ENCODE data around the gene CFAP54. TPM values are rescaled to one million over a fixed set of nuclear protein-coding genes. Genes with fewer than 3 reads are reported as not detected.
A peak's percentile ranks its signal among the peaks of the same experiment; 100 is the strongest.
"Not testable (repeated sequence)": the region's sequence is repeated elsewhere in the genome, so short reads cannot be mapped to it uniquely, and the experiment has no call there.

CFAP54 gene
- total RNA-seq, 3 donors from 2014 or later, result 0.43 to 1.9 (median 0.82) TPM

DNA sequence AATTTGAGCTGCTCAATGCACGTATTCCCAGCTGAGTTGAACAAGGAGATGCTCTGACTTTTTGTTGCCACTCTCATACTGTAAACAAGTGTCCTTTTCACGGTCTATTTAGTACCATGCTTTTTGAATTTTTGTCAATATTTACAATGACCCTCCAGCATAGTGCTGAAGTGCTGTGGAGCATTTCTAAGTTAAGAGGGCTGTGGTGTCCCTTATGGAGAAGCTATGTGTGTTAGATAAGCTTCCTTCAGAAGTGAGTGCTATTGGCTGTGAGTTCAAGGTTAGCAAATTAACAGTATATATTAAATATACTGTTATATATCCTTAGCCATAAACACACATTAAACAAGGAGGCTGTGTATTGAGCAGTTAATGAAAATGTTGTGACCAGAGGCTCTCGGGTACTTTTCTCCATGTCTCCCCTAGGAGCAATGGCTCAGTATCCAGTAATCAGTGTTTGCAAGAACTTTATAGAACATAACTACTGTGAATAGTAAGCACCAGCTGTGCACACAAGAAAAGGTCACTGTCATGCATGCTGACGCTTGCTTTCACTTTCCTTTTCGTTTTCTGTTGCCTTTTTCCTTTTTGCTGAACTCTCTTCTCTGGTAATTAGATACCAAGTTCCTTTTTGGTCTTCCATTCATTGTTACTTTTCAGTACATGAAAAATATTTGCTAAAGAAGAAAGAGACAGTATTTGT, 230.4 kb downstream of the CFAP54 start:
- Histone ChIP-seq H3K36me3 (ENCODE audit: low read depth) (no peaks in the 10 kb centered on the region), H3K4me3 (no peak overlapping the region), H3K9me3 (no peaks in the 10 kb centered on the region), H3K4me1 (ENCODE audit: low read depth) (no peaks in the 10 kb centered on the region)
- intact Hi-C loops (cut with DNase I, micrococcal nuclease), result no loop called here
- DNase-seq (peak in 1 of 3 donors; percentile 44), ATAC-seq (peak; percentile 89)
- TF ChIP-seq, protein P1, sequence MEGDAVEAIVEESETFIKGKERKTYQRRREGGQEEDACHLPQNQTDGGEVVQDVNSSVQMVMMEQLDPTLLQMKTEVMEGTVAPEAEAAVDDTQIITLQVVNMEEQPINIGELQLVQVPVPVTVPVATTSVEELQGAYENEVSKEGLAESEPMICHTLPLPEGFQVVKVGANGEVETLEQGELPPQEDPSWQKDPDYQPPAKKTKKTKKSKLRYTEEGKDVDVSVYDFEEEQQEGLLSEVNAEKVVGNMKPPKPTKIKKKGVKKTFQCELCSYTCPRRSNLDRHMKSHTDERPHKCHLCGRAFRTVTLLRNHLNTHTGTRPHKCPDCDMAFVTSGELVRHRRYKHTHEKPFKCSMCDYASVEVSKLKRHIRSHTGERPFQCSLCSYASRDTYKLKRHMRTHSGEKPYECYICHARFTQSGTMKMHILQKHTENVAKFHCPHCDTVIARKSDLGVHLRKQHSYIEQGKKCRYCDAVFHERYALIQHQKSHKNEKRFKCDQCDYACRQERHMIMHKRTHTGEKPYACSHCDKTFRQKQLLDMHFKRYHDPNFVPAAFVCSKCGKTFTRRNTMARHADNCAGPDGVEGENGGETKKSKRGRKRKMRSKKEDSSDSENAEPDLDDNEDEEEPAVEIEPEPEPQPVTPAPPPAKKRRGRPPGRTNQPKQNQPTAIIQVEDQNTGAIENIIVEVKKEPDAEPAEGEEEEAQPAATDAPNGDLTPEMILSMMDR (IDR thresholded peaks at IDR 0.05), result no peak

DNA sequence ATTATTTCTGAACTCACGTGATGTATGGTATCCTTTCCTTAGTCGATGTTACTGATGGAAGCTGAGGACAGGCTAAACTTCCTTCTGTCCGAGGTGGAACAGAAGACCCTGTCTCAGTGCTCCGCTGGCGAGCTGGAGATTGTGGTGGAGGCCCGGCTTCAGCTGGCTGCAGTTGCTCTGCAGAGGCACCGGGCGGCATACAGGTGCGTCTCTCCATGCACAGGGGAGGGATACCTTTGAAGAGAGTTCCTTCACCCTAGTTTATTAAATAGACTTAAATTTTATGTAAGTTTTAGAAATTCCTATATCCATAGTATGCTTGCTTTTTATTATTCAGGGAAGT, 231.0 kb downstream of the CFAP54 start:
- Histone ChIP-seq H3K4me1 (ENCODE audit: low read depth) (no peaks in the 10 kb centered on the region), H3K9me3 (no peaks in the 10 kb centered on the region), H3K36me3 (ENCODE audit: low read depth) (no peaks in the 10 kb centered on the region), H3K4me3 (no peak overlapping the region)
- ATAC-seq (peak; percentile 66), DNase-seq (peak in 2 of 3 donors; percentile 16 to 33)
- TF ChIP-seq, protein P1 (IDR thresholded peaks at IDR 0.05), result no peak
- intact Hi-C loops (cut with DNase I, micrococcal nuclease), result no loop called here

DNA sequence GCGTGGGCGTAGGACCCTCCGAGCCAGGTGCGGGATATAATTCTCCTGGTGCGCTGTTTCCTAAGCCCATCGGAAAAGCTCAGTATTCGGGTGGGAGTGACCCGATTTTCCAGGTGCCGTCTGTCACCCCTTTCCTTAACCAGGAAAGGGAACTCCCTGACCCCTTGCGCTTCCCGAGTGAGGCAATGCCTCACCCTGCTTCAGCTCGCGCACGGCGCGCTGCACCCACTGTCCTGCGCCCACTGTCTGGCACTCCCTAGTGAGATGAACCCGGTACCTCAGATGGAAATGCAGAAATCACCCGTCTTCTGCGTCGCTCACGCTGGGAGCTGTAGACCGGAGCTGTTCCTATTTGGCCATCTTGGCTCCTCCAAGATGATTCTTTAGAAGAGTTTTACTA, 240.1 kb downstream of the CFAP54 start:
- H3K4me3 ChIP-seq, result not testable (repeated sequence)

DNA sequence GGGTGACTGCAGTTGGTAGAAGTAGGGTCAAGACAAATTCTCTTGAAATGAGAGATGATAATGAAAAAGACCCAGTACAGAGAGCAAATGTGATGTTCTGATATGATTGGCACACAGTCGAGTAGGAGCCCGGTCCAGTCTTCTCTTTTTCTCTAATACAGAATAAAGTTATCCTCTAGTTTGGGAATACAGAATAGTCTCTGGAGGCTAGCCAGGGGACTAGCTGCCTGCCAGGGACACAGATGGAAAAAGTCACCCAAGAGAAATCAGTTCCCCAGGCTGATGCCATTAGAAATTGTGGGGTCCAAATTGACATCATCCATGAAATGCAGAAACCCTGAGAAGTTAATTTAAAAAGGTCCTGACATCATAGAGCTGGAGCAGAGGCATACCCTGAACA, 240.5 kb downstream of the CFAP54 start:
- intact Hi-C loops (cut with DNase I, micrococcal nuclease), result no loop called here
- H3K36me3 ChIP-seq (ENCODE audit: low read depth), result no peaks in the 10 kb centered on the region
- H3K4me1 ChIP-seq (ENCODE audit: low read depth), result no peaks in the 10 kb centered on the region
- DNase-seq, result no peak
- TF ChIP-seq, protein P1 (IDR thresholded peaks at IDR 0.05), result no peak
- H3K4me3 ChIP-seq, result no peak overlapping the region
- no peaks in the 10 kb centered on the region for H3K9me3 ChIP-seq
- no peak for ATAC-seq

More for the DNA sequence above, 240.1 kb downstream of the CFAP54 start:
- DNase-seq; ATAC-seq; intact Hi-C loops (cut with DNase I, micrococcal nuclease); H3K9me3 ChIP-seq; H3K4me1 ChIP-seq (ENCODE audit: low read depth); H3K36me3 ChIP-seq (ENCODE audit: low read depth): not testable (repeated sequence)

DNA sequence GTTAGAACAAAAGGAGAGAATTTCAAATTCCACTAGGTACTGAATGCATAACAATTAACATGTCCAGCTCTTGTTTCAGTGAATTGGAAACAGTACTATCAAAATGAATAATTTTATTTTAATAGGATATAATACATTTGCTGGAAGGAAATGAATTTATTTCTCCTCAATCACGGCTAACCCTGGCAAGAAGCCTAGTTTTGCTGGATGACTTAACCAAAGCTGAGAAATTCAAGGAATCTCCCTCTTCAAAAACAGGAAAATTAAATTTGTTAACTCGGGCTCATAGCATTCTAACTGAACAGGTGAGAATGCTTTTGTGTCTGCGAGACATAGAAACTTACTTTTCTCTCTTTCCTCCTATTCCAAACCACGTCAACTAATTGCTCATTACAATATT, 254.2 kb downstream of the CFAP54 start:
- H3K4me1 ChIP-seq (ENCODE audit: low read depth), result no peaks in the 10 kb centered on the region
- ATAC-seq, result no peak
- H3K9me3 ChIP-seq, result no peaks in the 10 kb centered on the region
- no peak overlapping the region for H3K4me3 ChIP-seq
- no peaks in the 10 kb centered on the region for H3K36me3 ChIP-seq (ENCODE audit: low read depth)
- no peak for DNase-seq
- TF ChIP-seq, protein P1 (IDR thresholded peaks at IDR 0.05), result no peak
- intact Hi-C loops (cut with DNase I, micrococcal nuclease), result no loop called here

DNA sequence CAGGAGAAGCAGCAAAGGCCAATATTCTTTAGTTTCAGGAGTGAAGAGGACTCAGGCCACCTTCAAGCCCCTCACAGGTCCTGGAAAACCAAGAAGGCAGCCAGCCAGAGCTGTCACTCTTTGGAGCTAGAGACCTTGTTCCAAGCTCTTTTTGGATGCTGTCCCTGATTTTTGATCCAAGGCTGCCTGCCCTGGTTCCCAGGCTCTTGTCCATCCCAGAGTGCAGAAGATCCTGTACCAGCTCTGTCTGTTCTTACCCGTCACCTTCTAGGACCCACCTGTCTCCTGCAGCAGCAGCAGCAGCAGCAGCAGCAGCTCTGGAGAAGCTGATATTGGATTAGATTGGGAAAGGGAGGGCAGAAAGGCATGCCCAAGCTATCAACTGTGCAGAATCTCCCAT, 260.6 kb downstream of the CFAP54 start:
- intact Hi-C loops (cut with DNase I, micrococcal nuclease), result no loop called here
- ATAC-seq (no peak), DNase-seq (no peak)
- H3K9me3 ChIP-seq, result no peaks in the 10 kb centered on the region
- H3K4me1 ChIP-seq (ENCODE audit: low read depth), result no peaks in the 10 kb centered on the region
- H3K36me3 ChIP-seq (ENCODE audit: low read depth), result no peaks in the 10 kb centered on the region
- TF ChIP-seq, protein P1 (IDR thresholded peaks at IDR 0.05), result no peak
- no peak overlapping the region for H3K4me3 ChIP-seq

Data from mucosa of descending colon (tissue), 3 donors.